ENCODE measurements around the gene IPCEF1. TPM values are rescaled to one million over a fixed set of nuclear protein-coding genes. Genes with fewer than 3 reads are reported as not detected.

The IPCEF1 gene
- total and polyA plus RNA-seq, 2 donors (not counting 3 experiments of a cell fraction or from before 2014, with no cell fraction given) = 0.01 to 0.51 TPM

DNA sequence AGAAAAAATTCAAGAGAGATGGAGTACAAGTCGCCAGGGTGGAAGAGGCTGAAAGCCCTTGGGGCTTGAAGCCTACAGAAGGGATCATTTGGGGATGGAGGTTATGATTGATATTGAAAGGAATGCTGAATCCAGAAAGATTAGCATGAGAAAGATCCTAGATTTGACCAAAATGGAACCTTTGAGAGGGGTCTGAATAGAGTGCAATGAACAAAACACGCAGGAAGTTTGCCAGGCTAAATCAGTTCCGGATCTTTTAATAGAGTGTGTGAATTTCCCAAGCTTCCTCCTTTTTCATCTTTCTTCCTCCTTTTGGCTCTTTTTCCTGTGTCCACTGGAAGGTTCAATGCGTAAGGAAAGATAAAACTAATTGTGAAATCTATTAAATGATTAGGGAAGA lies 15.3 kb downstream of the IPCEF1 start:
- BruUV-seq (replicated peaks) = no TSS peak
- intact Hi-C loops (cut with micrococcal nuclease) = no loop called here
- dilution Hi-C loops (cut with MboI; ENCODE audit: extremely low pct_ligation_motif_present, low sequenced_read_pairs) = no loop called here
- ChIA-PET POLR2A (no interaction called here), CTCF (no interaction called here)
- peak; percentile 60 for FAIRE-seq
- Histone ChIP-seq H3K4me3 (replicated peaks in 1 of 3; ENCODE audit: insufficient read depth in 1 of 3, low read depth in 1 of 3, low read length in 3 of 3) (no peak overlapping the region), H4K20me1 (replicated peaks; ENCODE audit: control insufficient read depth, extremely low read depth, insufficient read depth, low read length) (no peaks in the 10 kb centered on the region), H3K36me3 (ENCODE audit: control insufficient read depth in 2 of 2, extremely low read depth in 1 of 2, insufficient read depth in 2 of 2, low read length in 2 of 2) (no peaks in the 10 kb centered on the region), H3K4me1 (ENCODE audit: control insufficient read depth, extremely low read depth, insufficient read depth, low read length) (no peaks in the 10 kb centered on the region), H3K4me2 (ENCODE audit: insufficient read depth, low read length) (no peak overlapping the region), H3K27ac (ENCODE audit: insufficient read depth, low read depth, low read length) (no peak overlapping the region), H3K9ac (replicated peaks; ENCODE audit: extremely low read depth, insufficient read depth, low read length) (no peak overlapping the region), H3K9me1 (replicated peaks; ENCODE audit: control insufficient read depth, extremely low read depth, insufficient read depth, low read length) (no peaks in the 10 kb centered on the region), H3K9me3 (replicated peaks; ENCODE audit: control insufficient read depth, insufficient read depth, low read length) (no peaks in the 10 kb centered on the region), H2AFZ (ENCODE audit: low read depth, low read length) (no peak overlapping the region), H3K79me2 (ENCODE audit: control insufficient read depth, insufficient read depth, low read length) (no peaks in the 10 kb centered on the region), H3K27me3 (ENCODE audit: control insufficient read depth in 2 of 2, insufficient read depth in 2 of 2, low read length in 2 of 2) (peaks cover 0 to 1% of the 10 kb centered on the region in 2 experiments)
- TF ChIP-seq, protein P1, sequence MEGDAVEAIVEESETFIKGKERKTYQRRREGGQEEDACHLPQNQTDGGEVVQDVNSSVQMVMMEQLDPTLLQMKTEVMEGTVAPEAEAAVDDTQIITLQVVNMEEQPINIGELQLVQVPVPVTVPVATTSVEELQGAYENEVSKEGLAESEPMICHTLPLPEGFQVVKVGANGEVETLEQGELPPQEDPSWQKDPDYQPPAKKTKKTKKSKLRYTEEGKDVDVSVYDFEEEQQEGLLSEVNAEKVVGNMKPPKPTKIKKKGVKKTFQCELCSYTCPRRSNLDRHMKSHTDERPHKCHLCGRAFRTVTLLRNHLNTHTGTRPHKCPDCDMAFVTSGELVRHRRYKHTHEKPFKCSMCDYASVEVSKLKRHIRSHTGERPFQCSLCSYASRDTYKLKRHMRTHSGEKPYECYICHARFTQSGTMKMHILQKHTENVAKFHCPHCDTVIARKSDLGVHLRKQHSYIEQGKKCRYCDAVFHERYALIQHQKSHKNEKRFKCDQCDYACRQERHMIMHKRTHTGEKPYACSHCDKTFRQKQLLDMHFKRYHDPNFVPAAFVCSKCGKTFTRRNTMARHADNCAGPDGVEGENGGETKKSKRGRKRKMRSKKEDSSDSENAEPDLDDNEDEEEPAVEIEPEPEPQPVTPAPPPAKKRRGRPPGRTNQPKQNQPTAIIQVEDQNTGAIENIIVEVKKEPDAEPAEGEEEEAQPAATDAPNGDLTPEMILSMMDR (IDR thresholded peaks at IDR 0.05; ENCODE audit: extremely low read depth in 1 of 2, insufficient read depth in 1 of 2, low read depth in 1 of 2, low read length in 2 of 2) = no peak
- TF ChIP-seq JUN (IDR thresholded peaks at IDR 0.05; ENCODE audit: borderline replicate concordance, insufficient read depth, insufficient read length, low read depth) (no peak), GATA2 (IDR thresholded peaks at IDR 0.05; ENCODE audit: insufficient read depth, insufficient read length, low read depth, low read length) (no peak), FOS (IDR thresholded peaks at IDR 0.05; ENCODE audit: borderline replicate concordance, insufficient read depth, low read length) (no peak), POLR2A (IDR thresholded peaks at IDR 0.05; ENCODE audit: low read depth, low read length) (no peak)
- no peak for DNase-seq (ENCODE audit: low read depth, low spot score)

DNA sequence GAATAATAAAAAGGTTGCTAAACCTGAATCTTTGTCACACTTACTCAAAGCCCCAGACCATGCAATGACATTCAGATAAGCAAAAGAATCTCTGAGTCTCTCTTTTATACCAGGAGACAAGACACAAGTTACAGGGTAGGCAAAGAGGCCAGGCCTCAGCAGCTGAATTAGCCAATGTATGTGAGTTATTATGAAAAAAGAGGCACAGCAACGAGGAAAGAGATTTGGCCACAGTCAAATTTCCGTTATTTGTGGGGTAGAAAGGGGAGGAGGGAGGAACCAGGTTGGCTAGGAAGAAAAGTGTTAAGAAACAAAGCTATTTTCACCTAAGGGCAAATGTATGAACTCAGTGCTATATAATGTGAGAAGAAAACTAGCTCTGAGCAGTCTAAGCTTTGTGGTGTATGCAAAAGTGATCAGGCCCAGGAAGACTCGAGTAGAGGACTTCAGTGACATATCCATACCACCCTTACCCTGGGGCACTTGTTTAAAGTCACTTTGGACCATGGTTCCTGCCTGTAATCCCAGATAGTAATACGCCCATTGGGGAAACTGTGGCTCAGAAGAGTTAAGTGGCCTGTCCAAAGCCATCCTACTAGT lies 19.1 kb downstream of the IPCEF1 start:
- H4K20me1 ChIP-seq (replicated peaks; ENCODE audit: control insufficient read depth, extremely low read depth, insufficient read depth, low read length) = no peaks in the 10 kb centered on the region
- no peak for FAIRE-seq
- no peak overlapping the region for H3K4me3 ChIP-seq (replicated peaks in 1 of 3; ENCODE audit: insufficient read depth in 1 of 3, low read depth in 1 of 3, low read length in 3 of 3)
- no peaks in the 10 kb centered on the region for H3K9me1 ChIP-seq (replicated peaks; ENCODE audit: control insufficient read depth, extremely low read depth, insufficient read depth, low read length)
- H3K36me3 ChIP-seq (ENCODE audit: control insufficient read depth in 2 of 2, extremely low read depth in 1 of 2, insufficient read depth in 2 of 2, low read length in 2 of 2) = no peaks in the 10 kb centered on the region
- TF ChIP-seq POLR2AphosphoS5 (IDR thresholded peaks at IDR 0.05; ENCODE audit: insufficient read depth, low read depth, low read length) = no peak
- no peak for TF ChIP-seq GATA2 (IDR thresholded peaks at IDR 0.05; ENCODE audit: insufficient read depth, insufficient read length, low read depth, low read length)
- no peak for TF ChIP-seq EZH2 (IDR thresholded peaks at IDR 0.05; ENCODE audit: borderline replicate concordance, low read depth, low read length, severe bottlenecking)
- no peak for TF ChIP-seq POLR2A (IDR thresholded peaks at IDR 0.05; ENCODE audit: low read depth, low read length)
- no peak for TF ChIP-seq MYC (IDR thresholded peaks at IDR 0.05; ENCODE audit: low read depth, low read length)
- TF ChIP-seq FOS (IDR thresholded peaks at IDR 0.05; ENCODE audit: borderline replicate concordance, insufficient read depth, low read length) = no peak
- TF ChIP-seq, protein P2, sequence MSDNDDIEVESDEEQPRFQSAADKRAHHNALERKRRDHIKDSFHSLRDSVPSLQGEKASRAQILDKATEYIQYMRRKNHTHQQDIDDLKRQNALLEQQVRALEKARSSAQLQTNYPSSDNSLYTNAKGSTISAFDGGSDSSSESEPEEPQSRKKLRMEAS (IDR thresholded peaks at IDR 0.05; ENCODE audit: insufficient read depth, insufficient read length) = no peak
- TF ChIP-seq, protein P1 (IDR thresholded peaks at IDR 0.05; ENCODE audit: extremely low read depth in 1 of 2, insufficient read depth in 1 of 2, low read depth in 1 of 2, low read length in 2 of 2) = no peak
- no peak for TF ChIP-seq JUN (IDR thresholded peaks at IDR 0.05; ENCODE audit: borderline replicate concordance, insufficient read depth, insufficient read length, low read depth)
- H3K27me3 ChIP-seq (ENCODE audit: control insufficient read depth in 2 of 2, insufficient read depth in 2 of 2, low read length in 2 of 2) = peaks cover 0 to 1% of the 10 kb centered on the region in 2 experiments
- CTCF ChIA-PET = no interaction called here
- H3K9ac ChIP-seq (replicated peaks; ENCODE audit: extremely low read depth, insufficient read depth, low read length) = no peak overlapping the region
- no peak overlapping the region for H3K27ac ChIP-seq (ENCODE audit: insufficient read depth, low read depth, low read length)
- dilution Hi-C loops (cut with MboI; ENCODE audit: extremely low pct_ligation_motif_present, low sequenced_read_pairs) = no loop called here
- no peaks in the 10 kb centered on the region for H3K9me3 ChIP-seq (replicated peaks; ENCODE audit: control insufficient read depth, insufficient read depth, low read length)
- H3K4me1 ChIP-seq (ENCODE audit: control insufficient read depth, extremely low read depth, insufficient read depth, low read length) = no peaks in the 10 kb centered on the region
- no peak overlapping the region for H2AFZ ChIP-seq (ENCODE audit: low read depth, low read length)
- H3K4me2 ChIP-seq (ENCODE audit: insufficient read depth, low read length) = no peak overlapping the region
- intact Hi-C loops (cut with micrococcal nuclease) = no loop called here
- no peak for DNase-seq (ENCODE audit: low read depth, low spot score)
- no peaks in the 10 kb centered on the region for H3K79me2 ChIP-seq (ENCODE audit: control insufficient read depth, insufficient read depth, low read length)
- no TSS peak for BruUV-seq (replicated peaks)
- POLR2A ChIA-PET = no interaction called here
